GM12878 (cell line): ENCODE measurements around the gene ATXN1. TPM values are rescaled to one million over a fixed set of nuclear protein-coding genes. Genes with fewer than 3 reads are reported as not detected.
A peak's percentile ranks its signal among the peaks of the same experiment; 100 is the strongest.

Experiments used
- ATAC-seq: fragments of 200-7000 bp; cut with Tn5 transposase; 3 replicates; pipeline ENCODE4 v1.9.1; 2020; ENCODE audit warnings: mild to moderate bottlenecking, moderate library complexity
- BruUV-seq: library from RNA; stranded (reverse); fragments of 400-500 nt; replicated peaks from 2 replicates; lab custom pipeline; 2021; lab: Mats Ljungman, UMichigan
- CTCF ChIA-PET: fragments of 300-600 bp; sonication (Branson Sonifier 250); formaldehyde crosslinking; extraction: SDS; loops from one replicate; lab custom pipeline; 2021; ENCODE audit warnings: inconsistent platforms; lab: Yijun Ruan, JAX
- POLR2A ChIA-PET: fragments of 350-600 bp; formaldehyde crosslinking; extraction: SDS; loops from one replicate; lab custom pipeline; 2021; ENCODE audit warnings: inconsistent platforms; lab: Charles Lee
- RAD21 ChIA-PET: fragments of 300-600 bp; sonication (Branson Sonifier 250); formaldehyde crosslinking; loops from one replicate; lab custom pipeline; 2023; ENCODE audit warnings: antibody characterized with exemption; ENCODE audit not compliant: unreplicated experiment; lab: Charles Lee
- SMC1A ChIA-PET: fragments of 300-600 bp; sonication (Branson Sonifier 250); formaldehyde crosslinking; loops from one replicate; lab custom pipeline; 2023; ENCODE audit not compliant: unreplicated experiment, uncharacterized antibody; lab: Charles Lee
- DNase-seq: peaks from one replicate; pipeline ENCODE4 v3.0.0-alpha.2; 2011; ENCODE audit warnings: low read depth, low spot score
- FAIRE-seq: peaks from 3 replicates; lab custom pipeline; 2011; peaks lifted over from hg19 to GRCh38; lab: Jason Lieb, UNC
- H2AFZ ChIP-seq: 2 replicates; pipeline ENCODE4 v1.6.0; 2011; ENCODE audit warnings: low read depth, low read length, control low read depth; ENCODE audit not compliant: control insufficient read depth
- H3K27ac ChIP-seq: 2 replicates; pipeline ENCODE4 v1.5.1; 2011; ENCODE audit warnings: control low read depth; ENCODE audit not compliant: control insufficient read depth, insufficient read depth
- H3K27me3 ChIP-seq, 2 experiments: replicated peaks in 1 of 2; 2 replicates each; pipeline versions ENCODE4 v1.6.0 to v1.6.1; 2011; ENCODE audit warnings: low read length in 1 of 2; ENCODE audit not compliant: control insufficient read depth in 2 of 2, insufficient read depth in 2 of 2
- H3K36me3 ChIP-seq, 2 experiments: 2 replicates each; pipeline ENCODE4 v1.5.1; 2011; ENCODE audit warnings: low read length in 1 of 2; ENCODE audit not compliant: control insufficient read depth in 2 of 2, insufficient read depth in 2 of 2
- H3K4me1 ChIP-seq: 2 replicates; pipeline ENCODE4 v1.6.1; 2011; ENCODE audit warnings: mild to moderate bottlenecking, low read length, moderate library complexity, mixed read lengths; ENCODE audit not compliant: control insufficient read depth, insufficient read depth
- H3K4me2 ChIP-seq: 2 replicates; pipeline ENCODE4 v1.6.0; 2011; ENCODE audit warnings: control low read depth; ENCODE audit not compliant: control insufficient read depth, insufficient read depth
- H3K4me3 ChIP-seq: fragments of 200-600 bp; sonication (generic); 2 replicates; pipeline ENCODE4 v1.5.1; 2016
- H3K79me2 ChIP-seq: 2 replicates; pipeline ENCODE4 v1.6.0; 2011; ENCODE audit warnings: low read length; ENCODE audit not compliant: control insufficient read depth, insufficient read depth
- H3K9ac ChIP-seq: 2 replicates; pipeline ENCODE4 v1.8.0; 2011; ENCODE audit warnings: low read length, control low read depth, mixed read lengths; ENCODE audit not compliant: control insufficient read depth, insufficient read depth
- H3K9me3 ChIP-seq: replicated peaks from 3 replicates; pipeline ENCODE4 v1.5.1; 2011; ENCODE audit warnings: mild to moderate bottlenecking, low read length; ENCODE audit not compliant: control insufficient read depth, insufficient read depth
- H4K20me1 ChIP-seq: 2 replicates; pipeline ENCODE4 v1.6.0; 2011; ENCODE audit not compliant: control insufficient read depth, insufficient read depth
- BMI1 ChIP-seq: fragments of 450-650 bp; IDR thresholded peaks from 2 replicates; pipeline ENCODE4 v1.6.1; 2016; ENCODE audit warnings: mild to moderate bottlenecking, moderate library complexity, borderline replicate concordance
- CHD2 ChIP-seq: IDR thresholded peaks from 2 replicates; pipeline ENCODE4 v1.6.1; 2011; ENCODE audit warnings: low read depth, low read length, improper control_type of control experiment, borderline replicate concordance
- CHD4 ChIP-seq: fragments of 200-600 bp; sonication (generic); IDR thresholded peaks from 2 replicates; pipeline ENCODE4 v1.6.1; 2016; ENCODE audit warnings: mild to moderate bottlenecking
- HDAC2 ChIP-seq: fragments of 200-600 bp; sonication (generic); IDR thresholded peaks from 2 replicates; pipeline ENCODE4 v1.6.1; 2017
- MEF2A ChIP-seq: IDR thresholded peaks from 2 replicates; pipeline ENCODE4 v1.6.1; 2011; ENCODE audit warnings: low read depth, mild to moderate bottlenecking, low read length, moderate library complexity; ENCODE audit not compliant: insufficient read depth
- MEF2B ChIP-seq: fragments of 450-650 bp; IDR thresholded peaks from 2 replicates; pipeline ENCODE4 v1.6.1; 2018; ENCODE audit warnings: mild to moderate bottlenecking, moderate library complexity; ENCODE audit not compliant: partially characterized antibody, poor library complexity, severe bottlenecking
- RAD51 ChIP-seq: fragments of 450-650 bp; IDR thresholded peaks from 2 replicates; pipeline ENCODE4 v1.6.1; 2016; ENCODE audit warnings: moderate library complexity, mild to moderate bottlenecking, inconsistent platforms
- RB1 ChIP-seq: fragments of 450-650 bp; formaldehyde crosslinking; IDR thresholded peaks from 2 replicates; pipeline ENCODE4 v1.6.1; 2017; ENCODE audit warnings: mild to moderate bottlenecking, borderline replicate concordance
- RUNX3 ChIP-seq: IDR thresholded peaks from 2 replicates; pipeline ENCODE4 v1.6.1; 2012; ENCODE audit warnings: low read length, inconsistent platforms
- SIX5 ChIP-seq: IDR thresholded peaks from 2 replicates; pipeline ENCODE4 v1.6.1; 2011; ENCODE audit warnings: mild to moderate bottlenecking, low read depth, low read length, moderate library complexity; ENCODE audit not compliant: severe bottlenecking
- SUPT20H ChIP-seq: IDR thresholded peaks from 2 replicates; pipeline ENCODE4 v1.6.1; 2011; ENCODE audit warnings: low read depth, mild to moderate bottlenecking, low read length, moderate library complexity, borderline replicate concordance; ENCODE audit not compliant: control insufficient read depth
- TBL1XR1 ChIP-seq: IDR thresholded peaks from 2 replicates; pipeline ENCODE4 v1.6.1; 2012; ENCODE audit warnings: low read depth, low read length, improper control_type of control experiment
- ZNF217 ChIP-seq: fragments of 450-650 bp; IDR thresholded peaks from 2 replicates; pipeline ENCODE4 v1.6.1; 2017; ENCODE audit warnings: antibody characterized with exemption, mild to moderate bottlenecking
- ZZZ3 ChIP-seq: IDR thresholded peaks from 2 replicates; pipeline ENCODE4 v1.6.1; 2011; ENCODE audit warnings: low read depth; ENCODE audit not compliant: control insufficient read depth, insufficient read length
- in situ Hi-C: fragments of 300-500 bp; cut with MboI; formaldehyde crosslinking; loops from 9 replicates; pipeline ENCODE4 v1.14.3; 2018; ENCODE audit warnings: mixed read lengths
- intact Hi-C: fragments of 100-400 bp; cut with micrococcal nuclease; formaldehyde crosslinking; loops from one replicate; pipeline ENCODE4 v1.14.2; 2022; ENCODE audit not compliant: unreplicated experiment
- polyA plus RNA-seq, 11 experiments: library from polyadenylated mRNA; depleted of rRNA in 4 of 11; unstranded in 6 of 11; stranded (reverse) in 5 of 11; fragments of >200 nt; fragmentation: Nextera tagmentation in 4 of 11; fragmentation: Illumina TruSeq in 1 of 11; extraction: Ambion mirVana in 4 of 11; extraction: Trizol in 1 of 11; gene quantifications; 1 replicate in 1 of 11; 2 replicates in 10 of 11; pipeline versions ENCODE4 v1.2.1 to v1.2.3, GENCODE V29; 2011 to 2016; ENCODE audit warnings: inconsistent platforms in 2 of 11, missing spikeins in 2 of 11, low read depth in 1 of 11
- total RNA-seq, 4 experiments: library from RNA; depleted of rRNA in 3 of 4; stranded (reverse); fragments of >200 nt in 3 of 4; fragmentation: Illumina TruSeq in 1 of 4; extraction: Trizol in 1 of 4; gene quantifications; 2 replicates each; pipeline versions ENCODE4 v1.2.1 to v1.2.3, GENCODE V29; 2013 to 2021
- TF ChIP-seq, protein P1 (sequence below): IDR thresholded peaks from 2 replicates; pipeline ENCODE4 v1.6.1; 2011; ENCODE audit warnings: mild to moderate bottlenecking, low read depth, low read length, moderate library complexity; ENCODE audit not compliant: insufficient replicate concordance
- TF ChIP-seq, protein P2 (sequence below): fragments of 450-650 bp; IDR thresholded peaks from 2 replicates; pipeline ENCODE4 v1.6.1; 2017; ENCODE audit warnings: mild to moderate bottlenecking, moderate library complexity
- TF ChIP-seq, protein P3 (sequence below): fragments of 450-650 bp; IDR thresholded peaks from 2 replicates; pipeline ENCODE4 v1.6.1; 2017; ENCODE audit warnings: mild to moderate bottlenecking, low read depth, inconsistent platforms; ENCODE audit not compliant: poor library complexity, severe bottlenecking

ATXN1 gene
- total and polyA plus RNA-seq, 10 of the 15 experiments (the other 5 are each of a cell fraction or from before 2014, with no cell fraction given), result 12.2 to 51.2 (median 20.5) TPM

DNA sequence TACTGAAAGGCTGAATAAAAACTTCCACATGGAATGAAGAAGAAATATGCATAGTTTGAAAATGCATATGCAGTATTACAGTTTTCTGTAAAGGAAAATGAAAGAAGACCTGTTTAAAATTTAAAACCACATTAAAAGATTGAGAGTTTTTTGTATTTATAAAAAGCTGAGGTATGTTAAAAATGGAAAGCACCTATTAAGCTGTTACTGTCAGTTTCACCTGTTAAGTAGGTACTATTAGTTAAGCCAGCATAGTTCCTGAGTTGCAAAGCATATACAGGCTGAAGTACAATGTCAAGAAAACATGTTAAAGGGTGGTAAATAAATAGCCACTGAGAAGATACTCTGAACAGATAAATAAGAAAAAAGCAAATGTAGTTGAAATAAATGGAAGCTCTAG, 69.9 kb downstream of the ATXN1 start:
- Histone ChIP-seq H3K27me3 (no peaks in the 10 kb centered on the region), H3K4me2 (peak overlapping the region; percentile 17), H2AFZ (no peak overlapping the region), H3K4me1 (peaks cover 37% of the 10 kb centered on the region), H3K9me3 (no peaks in the 10 kb centered on the region), H4K20me1 (no peaks in the 10 kb centered on the region), H3K9ac (no peak overlapping the region), H3K79me2 (no peaks in the 10 kb centered on the region; the same call in 1 of the 2 replicates), H3K4me3 (peak overlapping the region; percentile 13; the same call in 1 of the 2 replicates), H3K27ac (peak overlapping the region; percentile 31; the same call in 1 of the 2 replicates), H3K36me3 (no peaks in the 10 kb centered on the region)
- in situ Hi-C loops (no loop called here), intact Hi-C loops (loop anchor here (5.0 kb wide), 3 partner anchors 54 to 99 kb away; partner anchors contain the start of gene ATXN1)
- ChIA-PET RAD21 (interaction anchor here (0.5 to 1.8 kb wide), 22 partner anchors 8 to 486 kb away, joined by 3 to 8 read pairs (median 4); partner anchors contain the start of gene ATXN1), CTCF (interaction anchor here (0.6 to 2.2 kb wide), 16 partner anchors 17 to 401 kb away, joined by 3 to 7 read pairs (median 4); partner anchors contain the start of gene ATXN1), SMC1A (interaction anchor here (0.8 to 3.9 kb wide), 20 partner anchors 8 to 200 kb away, joined by 3 to 19 read pairs (median 5); no protein-coding TSS in a partner anchor), POLR2A (interaction anchor here (0.6 to 2.2 kb wide), 9 partner anchors 9 to 271 kb away, joined by 3 to 10 read pairs (median 3); no protein-coding TSS in a partner anchor)
- no peak for DNase-seq
- BruUV-seq, result no TSS peak
- ATAC-seq, result peak; percentile 56
- no peak for FAIRE-seq
- TF ChIP-seq RB1 (no peak), ZZZ3 (no peak), ZNF217 (peak; percentile 29; the same call in 1 of the 2 replicates), CHD2 (no peak), TBL1XR1 (0 out of 2 replicates have a peak, but pooled peaks have one; percentile 48), RUNX3 (peak; percentile 68), RAD51 (no peak), MEF2A (peak; percentile 78), MEF2B (peak; percentile 23), CHD4 (no peak), SUPT20H (no peak), SIX5 (no peak), BMI1 (no peak), HDAC2 (no peak)
- TF ChIP-seq, protein P1, sequence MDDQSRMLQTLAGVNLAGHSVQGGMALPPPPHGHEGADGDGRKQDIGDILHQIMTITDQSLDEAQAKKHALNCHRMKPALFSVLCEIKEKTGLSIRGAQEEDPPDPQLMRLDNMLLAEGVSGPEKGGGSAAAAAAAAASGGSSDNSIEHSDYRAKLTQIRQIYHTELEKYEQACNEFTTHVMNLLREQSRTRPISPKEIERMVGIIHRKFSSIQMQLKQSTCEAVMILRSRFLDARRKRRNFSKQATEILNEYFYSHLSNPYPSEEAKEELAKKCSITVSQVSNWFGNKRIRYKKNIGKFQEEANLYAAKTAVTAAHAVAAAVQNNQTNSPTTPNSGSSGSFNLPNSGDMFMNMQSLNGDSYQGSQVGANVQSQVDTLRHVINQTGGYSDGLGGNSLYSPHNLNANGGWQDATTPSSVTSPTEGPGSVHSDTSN, result no peak
- TF ChIP-seq, protein P2, sequence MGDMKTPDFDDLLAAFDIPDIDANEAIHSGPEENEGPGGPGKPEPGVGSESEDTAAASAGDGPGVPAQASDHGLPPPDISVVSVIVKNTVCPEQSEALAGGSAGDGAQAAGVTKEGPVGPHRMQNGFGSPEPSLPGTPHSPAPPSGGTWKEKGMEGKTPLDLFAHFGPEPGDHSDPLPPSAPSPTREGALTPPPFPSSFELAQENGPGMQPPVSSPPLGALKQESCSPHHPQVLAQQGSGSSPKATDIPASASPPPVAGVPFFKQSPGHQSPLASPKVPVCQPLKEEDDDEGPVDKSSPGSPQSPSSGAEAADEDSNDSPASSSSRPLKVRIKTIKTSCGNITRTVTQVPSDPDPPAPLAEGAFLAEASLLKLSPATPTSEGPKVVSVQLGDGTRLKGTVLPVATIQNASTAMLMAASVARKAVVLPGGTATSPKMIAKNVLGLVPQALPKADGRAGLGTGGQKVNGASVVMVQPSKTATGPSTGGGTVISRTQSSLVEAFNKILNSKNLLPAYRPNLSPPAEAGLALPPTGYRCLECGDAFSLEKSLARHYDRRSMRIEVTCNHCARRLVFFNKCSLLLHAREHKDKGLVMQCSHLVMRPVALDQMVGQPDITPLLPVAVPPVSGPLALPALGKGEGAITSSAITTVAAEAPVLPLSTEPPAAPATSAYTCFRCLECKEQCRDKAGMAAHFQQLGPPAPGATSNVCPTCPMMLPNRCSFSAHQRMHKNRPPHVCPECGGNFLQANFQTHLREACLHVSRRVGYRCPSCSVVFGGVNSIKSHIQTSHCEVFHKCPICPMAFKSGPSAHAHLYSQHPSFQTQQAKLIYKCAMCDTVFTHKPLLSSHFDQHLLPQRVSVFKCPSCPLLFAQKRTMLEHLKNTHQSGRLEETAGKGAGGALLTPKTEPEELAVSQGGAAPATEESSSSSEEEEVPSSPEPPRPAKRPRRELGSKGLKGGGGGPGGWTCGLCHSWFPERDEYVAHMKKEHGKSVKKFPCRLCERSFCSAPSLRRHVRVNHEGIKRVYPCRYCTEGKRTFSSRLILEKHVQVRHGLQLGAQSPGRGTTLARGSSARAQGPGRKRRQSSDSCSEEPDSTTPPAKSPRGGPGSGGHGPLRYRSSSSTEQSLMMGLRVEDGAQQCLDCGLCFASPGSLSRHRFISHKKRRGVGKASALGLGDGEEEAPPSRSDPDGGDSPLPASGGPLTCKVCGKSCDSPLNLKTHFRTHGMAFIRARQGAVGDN, result no peak
- TF ChIP-seq, protein P3, sequence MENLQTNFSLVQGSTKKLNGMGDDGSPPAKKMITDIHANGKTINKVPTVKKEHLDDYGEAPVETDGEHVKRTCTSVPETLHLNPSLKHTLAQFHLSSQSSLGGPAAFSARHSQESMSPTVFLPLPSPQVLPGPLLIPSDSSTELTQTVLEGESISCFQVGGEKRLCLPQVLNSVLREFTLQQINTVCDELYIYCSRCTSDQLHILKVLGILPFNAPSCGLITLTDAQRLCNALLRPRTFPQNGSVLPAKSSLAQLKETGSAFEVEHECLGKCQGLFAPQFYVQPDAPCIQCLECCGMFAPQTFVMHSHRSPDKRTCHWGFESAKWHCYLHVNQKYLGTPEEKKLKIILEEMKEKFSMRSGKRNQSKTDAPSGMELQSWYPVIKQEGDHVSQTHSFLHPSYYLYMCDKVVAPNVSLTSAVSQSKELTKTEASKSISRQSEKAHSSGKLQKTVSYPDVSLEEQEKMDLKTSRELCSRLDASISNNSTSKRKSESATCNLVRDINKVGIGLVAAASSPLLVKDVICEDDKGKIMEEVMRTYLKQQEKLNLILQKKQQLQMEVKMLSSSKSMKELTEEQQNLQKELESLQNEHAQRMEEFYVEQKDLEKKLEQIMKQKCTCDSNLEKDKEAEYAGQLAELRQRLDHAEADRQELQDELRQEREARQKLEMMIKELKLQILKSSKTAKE, result no peak
